Inflammatory macrophage treated with lipopolysaccharide for 4 hours (primary cell): ENCODE data around the gene LAIR1.

Source experiments
- DNase-seq: peaks from one replicate; pipeline ENCODE4 v3.0.0-alpha.2; 2020

LAIR1 gene

GRCh38 chr19:54364775-54365257 is at the start of gene LAIR1:
Gene LAIR1 (minus strand): TSS chr19:54364931. CDS start chr19:54364804, 127 bp downstream.
- peak; percentile 96 for DNase-seq

- no peak for DNase-seq
These were observed 49.4 kb upstream of the LAIR1 start for GRCh38 chr19:54414156-54414555.

GRCh38 chr19:54412877-54413276 is 48.1 kb upstream of the LAIR1 start:
- DNase-seq: no peak

- no peak for DNase-seq
These were observed 46.3 kb upstream of the LAIR1 start for GRCh38 chr19:54411033-54411432.

GRCh38 chr19:54408456-54409026 is 43.8 kb upstream of the LAIR1 start:
- DNase-seq: no peak

GRCh38 chr19:54407780-54408179 is 43.0 kb upstream of the LAIR1 start:
- DNase-seq: no peak

GRCh38 chr19:54405628-54406027 is 40.9 kb upstream of the LAIR1 start:
- no peak for DNase-seq

- no peak for DNase-seq
These were observed 38.3 kb upstream of the LAIR1 start for GRCh38 chr19:54403054-54403453.

- no peak for DNase-seq
These were observed 36.2 kb upstream of the LAIR1 start for GRCh38 chr19:54400913-54401312.

- no peak for DNase-seq
These were observed 34.5 kb upstream of the LAIR1 start for GRCh38 chr19:54399189-54399588.

- DNase-seq: no peak
These were observed 31.0 kb upstream of the LAIR1 start for GRCh38 chr19:54395685-54396084.

- no peak for DNase-seq
These were observed 28.6 kb upstream of the LAIR1 start for GRCh38 chr19:54393381-54393780.

GRCh38 chr19:54392105-54392504 is 27.4 kb upstream of the LAIR1 start:
- DNase-seq: no peak

GRCh38 chr19:54391589-54392061 is 26.9 kb upstream of the LAIR1 start:
- no peak for DNase-seq

GRCh38 chr19:54390942-54391577 is 26.3 kb upstream of the LAIR1 start:
- DNase-seq: peak; percentile 54

GRCh38 chr19:54389553-54389952 is 24.8 kb upstream of the LAIR1 start:
- DNase-seq: peak; percentile 79

- no peak for DNase-seq
These were observed 24.0 kb upstream of the LAIR1 start for GRCh38 chr19:54388802-54389139.

- peak; percentile 76 for DNase-seq
These were observed 23.5 kb upstream of the LAIR1 start for GRCh38 chr19:54387991-54388801.

- DNase-seq: peak; percentile 91
These were observed 18.6 kb upstream of the LAIR1 start for GRCh38 chr19:54383330-54383729.

GRCh38 chr19:54382041-54382440 is 17.3 kb upstream of the LAIR1 start:
- DNase-seq: peak; percentile 79

- DNase-seq: no peak
These were observed 16.2 kb upstream of the LAIR1 start for GRCh38 chr19:54380897-54381296.

GRCh38 chr19:54379187-54379678 is 14.5 kb upstream of the LAIR1 start:
- DNase-seq: no peak

GRCh38 chr19:54376610-54377285 is 12.0 kb upstream of the LAIR1 start:
- DNase-seq: no peak
